Neural cell (in vitro differentiated cells): ENCODE results near the gene OGFOD3. TPM values are rescaled to one million over a fixed set of nuclear protein-coding genes. Genes with fewer than 3 reads are reported as not detected.

Experiments used
- H2AFZ ChIP-seq: fragments of 200-600, 300-800 bp; sonication (generic), shearing (Covaris generic); 2 replicates; pipeline ENCODE4 v1.6.0; 2014; ENCODE audit warnings: low read depth, mild to moderate bottlenecking, antibody characterized with exemption, low read length, moderate library complexity
- H3F3A ChIP-seq: fragments of 200-600 bp; shearing (Covaris generic); 2 replicates; pipeline ENCODE4 v1.6.1; 2016; ENCODE audit warnings: mild to moderate bottlenecking, moderate library complexity, mixed read lengths, antibody characterized with exemption, low read length; ENCODE audit not compliant: insufficient read depth, poor library complexity, severe bottlenecking
- H3K27ac ChIP-seq: fragments of 200-600, 300-800 bp; sonication (generic), shearing (Covaris generic); 2 replicates; pipeline ENCODE4 v1.5.1; 2014; ENCODE audit warnings: mild to moderate bottlenecking, low read length, moderate library complexity
- H3K27me3 ChIP-seq: fragments of 300-800, 200-600 bp; sonication (generic), shearing (Covaris generic); 2 replicates; pipeline ENCODE4 v1.6.0; 2014; ENCODE audit warnings: mild to moderate bottlenecking, low read depth, low read length, moderate library complexity; ENCODE audit not compliant: insufficient read depth
- H3K36me3 ChIP-seq: fragments of 300-800, 200-600 bp; sonication (generic), shearing (Covaris generic); 2 replicates; pipeline ENCODE4 v1.5.1; 2014; ENCODE audit warnings: mild to moderate bottlenecking, antibody characterized with exemption, low read length, moderate library complexity; ENCODE audit not compliant: insufficient read depth
- H3K4me2 ChIP-seq: fragments of 300-800, 200-600 bp; sonication (generic), shearing (Covaris generic); 2 replicates; pipeline ENCODE4 v1.6.0; 2014; ENCODE audit warnings: mild to moderate bottlenecking, low read length
- H3K4me3 ChIP-seq: fragments of 300-800, 200-600 bp; sonication (generic), shearing (Covaris generic); 2 replicates; pipeline ENCODE4 v1.5.1; 2014; ENCODE audit warnings: mild to moderate bottlenecking, low read length, moderate library complexity
- H3K79me2 ChIP-seq: fragments of 200-600 bp; shearing (Covaris generic); replicated peaks from 2 replicates; pipeline ENCODE4 v1.6.0; 2014; ENCODE audit warnings: mild to moderate bottlenecking, low read length, moderate library complexity; ENCODE audit not compliant: insufficient read depth
- H3K9ac ChIP-seq: fragments of 300-800, 200-600 bp; sonication (generic), shearing (Covaris generic); 2 replicates; pipeline ENCODE4 v1.6.1; 2016; ENCODE audit warnings: mild to moderate bottlenecking, low read length, mixed read lengths
- H3K9me2 ChIP-seq: fragments of 200-600 bp; shearing (Covaris generic); 2 replicates; pipeline ENCODE4 v1.6.1; 2016; ENCODE audit warnings: mild to moderate bottlenecking, low read length, mixed read lengths; ENCODE audit not compliant: insufficient read depth
- H3K9me3 ChIP-seq: fragments of 200-600, 300-800 bp; sonication (generic), shearing (Covaris generic); 2 replicates; pipeline ENCODE4 v1.6.1; 2016; ENCODE audit warnings: mild to moderate bottlenecking, mixed run types, low read length, moderate library complexity, mixed read lengths
- H4K20me1 ChIP-seq: fragments of 200-600 bp; shearing (Covaris generic); 2 replicates; pipeline ENCODE4 v1.6.1; 2016; ENCODE audit warnings: mild to moderate bottlenecking, mixed run types; ENCODE audit not compliant: insufficient read depth
- CTCF ChIP-seq: fragments of 450-650 bp; IDR thresholded peaks from 2 replicates; pipeline ENCODE4 v1.5.1; 2014; ENCODE audit warnings: antibody characterized with exemption, mild to moderate bottlenecking, moderate library complexity; ENCODE audit not compliant: poor library complexity, severe bottlenecking
- EP300 ChIP-seq: fragments of 450-650 bp; conservative IDR thresholded peaks from 2 replicates; pipeline ENCODE4 v1.6.1; 2014; ENCODE audit warnings: antibody characterized with exemption, mild to moderate bottlenecking, moderate library complexity; ENCODE audit not compliant: poor library complexity, severe bottlenecking
- EZH2 ChIP-seq: fragments of 200-600, 300-800 bp; shearing (Covaris generic), sonication (generic); IDR thresholded peaks from 2 replicates; pipeline ENCODE4 v1.6.1; 2014; ENCODE audit warnings: antibody characterized with exemption, low read length, borderline replicate concordance, mild to moderate bottlenecking; ENCODE audit not compliant: insufficient read depth, poor library complexity, severe bottlenecking
- MXI1 ChIP-seq: fragments of 450-650 bp; conservative IDR thresholded peaks from 2 replicates; pipeline ENCODE4 v1.6.1; 2014; ENCODE audit warnings: antibody characterized with exemption, mild to moderate bottlenecking; ENCODE audit not compliant: poor library complexity, severe bottlenecking
- POLR2AphosphoS5 ChIP-seq: IDR thresholded peaks from 2 replicates; pipeline ENCODE4 v1.6.1; 2012
- RAD21 ChIP-seq: fragments of 450-650 bp; conservative IDR thresholded peaks from 2 replicates; pipeline ENCODE4 v1.6.1; 2014; ENCODE audit warnings: antibody characterized with exemption, mild to moderate bottlenecking, moderate library complexity
- REST ChIP-seq: IDR thresholded peaks from 2 replicates; pipeline ENCODE4 v1.6.1; 2012; ENCODE audit warnings: borderline replicate concordance
- SMC3 ChIP-seq: fragments of 450-650 bp; conservative IDR thresholded peaks from 2 replicates; pipeline ENCODE4 v1.6.1; 2014; ENCODE audit warnings: antibody characterized with exemption, mild to moderate bottlenecking, moderate library complexity; ENCODE audit not compliant: poor library complexity
- TAF1 ChIP-seq: IDR thresholded peaks from 2 replicates; pipeline ENCODE4 v1.6.1; 2012; ENCODE audit warnings: low read depth
- polyA plus RNA-seq: library from polyadenylated mRNA; depleted of rRNA; stranded (reverse); fragments of >200 nt; gene quantifications from 2 replicates; pipeline ENCODE4 v1.2.3, GENCODE V29; 2014

Gene OGFOD3
- polyA plus RNA-seq, 1 donor from 2014 or later: 22.6 TPM

GRCh38 chr17:82407255-82407654, 11.1 kb downstream of the OGFOD3 start:
- no peaks in the 10 kb centered on the region for H3K36me3 ChIP-seq

GRCh38 chr17:82406131-82406671, 12.2 kb downstream of the OGFOD3 start:
- Histone ChIP-seq H3K27ac (no peak overlapping the region), H3K4me2 (no peak overlapping the region), H2AFZ (no peak overlapping the region), H3F3A (no peaks in the 10 kb centered on the region), H3K9me3 (no peaks in the 10 kb centered on the region), H3K4me3 (no peak overlapping the region), H3K27me3 (no peaks in the 10 kb centered on the region), H3K9ac (no peak overlapping the region), H3K36me3 (no peaks in the 10 kb centered on the region), H3K79me2 (no peaks in the 10 kb centered on the region), H3K9me2 (no peaks in the 10 kb centered on the region), H4K20me1 (no peaks in the 10 kb centered on the region)
- TF ChIP-seq CTCF: no peak
- TF ChIP-seq MXI1: no peak
- TF ChIP-seq POLR2AphosphoS5: no peak
- TF ChIP-seq RAD21: no peak
- TF ChIP-seq TAF1: no peak
- TF ChIP-seq EP300: no peak
- TF ChIP-seq SMC3: no peak
- no peak for TF ChIP-seq REST
- no peak for TF ChIP-seq EZH2

More at GRCh38 chr17:82407255-82407654, 11.1 kb downstream of the OGFOD3 start:
- Histone ChIP-seq H3K9me2 (no peaks in the 10 kb centered on the region), H3K4me2 (no peak overlapping the region), H3K27ac (no peak overlapping the region), H3K9me3 (no peaks in the 10 kb centered on the region), H2AFZ (no peak overlapping the region), H3K9ac (no peak overlapping the region), H4K20me1 (no peaks in the 10 kb centered on the region), H3F3A (no peaks in the 10 kb centered on the region), H3K4me3 (no peak overlapping the region), H3K79me2 (no peaks in the 10 kb centered on the region), H3K27me3 (no peaks in the 10 kb centered on the region)
- no peak for TF ChIP-seq EP300
- no peak for TF ChIP-seq SMC3
- TF ChIP-seq RAD21: no peak
- TF ChIP-seq EZH2: no peak
- TF ChIP-seq TAF1: no peak

- H2AFZ ChIP-seq: no peak overlapping the region
- no peaks in the 10 kb centered on the region for H3K9me2 ChIP-seq
- no peak overlapping the region for H3K4me3 ChIP-seq
- no peaks in the 10 kb centered on the region for H3K36me3 ChIP-seq
- no peak for TF ChIP-seq POLR2AphosphoS5
- TF ChIP-seq EP300: no peak
- TF ChIP-seq RAD21: no peak
- no peak for TF ChIP-seq MXI1
- TF ChIP-seq TAF1: no peak
- TF ChIP-seq EZH2: no peak
- TF ChIP-seq SMC3: no peak
- no peak for TF ChIP-seq CTCF
- TF ChIP-seq REST: no peak
- no peaks in the 10 kb centered on the region for H3K79me2 ChIP-seq
- H3K9ac ChIP-seq: no peak overlapping the region
- no peaks in the 10 kb centered on the region for H3K9me3 ChIP-seq
- no peak overlapping the region for H3K4me2 ChIP-seq
- no peaks in the 10 kb centered on the region for H3F3A ChIP-seq
- H3K27me3 ChIP-seq: no peaks in the 10 kb centered on the region
- no peaks in the 10 kb centered on the region for H4K20me1 ChIP-seq
- no peak overlapping the region for H3K27ac ChIP-seq
Observed at GRCh38 chr17:82405051-82405450, 13.3 kb downstream of the OGFOD3 start.
